GM21576 (cell line): ENCODE measurements around the gene CD300A.

ENCODE experiments used
- ATAC-seq: cut with Tn5 transposase; IDR thresholded peaks from one replicate; pipeline ENCODE4 v1.9.1; 2021; ENCODE audit warnings: mild to moderate bottlenecking, moderate library complexity; ENCODE audit not compliant: unreplicated experiment

CD300A gene

GRCh38 chr17:74454197-74455024 is 12.0 kb upstream of the CD300A start:
- peak; percentile 84 for ATAC-seq

- no peak for ATAC-seq
Measured at GRCh38 chr17:74455025-74455545, 11.3 kb upstream of the CD300A start.

GRCh38 chr17:74455821-74456220 is 10.6 kb upstream of the CD300A start:
- ATAC-seq: no peak

- ATAC-seq: no peak
Measured at GRCh38 chr17:74457146-74457819, 9.2 kb upstream of the CD300A start.

DNA sequence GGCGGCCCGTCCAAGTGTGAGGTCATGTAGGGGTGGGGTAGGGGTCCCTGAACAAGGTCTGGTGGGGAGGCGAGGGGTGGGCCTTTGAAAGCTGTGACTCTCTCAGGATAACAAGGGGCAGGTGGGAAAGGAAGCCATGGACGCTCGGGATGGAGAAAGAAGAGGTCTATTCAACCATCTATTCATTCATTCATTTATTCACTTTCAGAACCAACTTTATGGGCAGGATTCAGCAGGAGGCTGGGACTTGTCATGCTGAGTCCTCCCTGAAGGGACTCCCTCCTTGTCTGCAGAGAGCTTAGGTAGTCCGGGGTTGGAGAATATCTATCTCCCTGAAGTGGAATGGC is 8.6 kb upstream of the CD300A start:
- ATAC-seq: no peak

DNA sequence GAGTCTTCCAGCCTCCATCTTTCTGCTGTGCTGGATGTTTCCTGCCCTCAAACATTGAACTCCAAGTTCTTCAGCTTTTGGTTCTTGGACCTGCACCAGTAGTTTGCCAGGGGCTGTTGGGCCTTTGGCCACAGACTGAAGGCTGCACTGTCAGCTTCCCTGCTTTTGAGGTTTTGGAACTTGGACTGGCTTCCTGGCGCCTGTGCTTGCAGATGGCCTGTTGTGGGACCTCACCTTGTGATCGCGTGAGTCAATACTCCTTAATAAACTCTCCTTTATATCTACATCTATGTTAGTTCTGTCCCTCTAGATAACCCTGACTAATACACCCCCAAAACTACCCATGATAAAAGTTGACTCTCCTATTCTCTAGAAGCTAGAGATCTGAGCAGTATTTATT is 7.6 kb upstream of the CD300A start:
- no peak for ATAC-seq

DNA sequence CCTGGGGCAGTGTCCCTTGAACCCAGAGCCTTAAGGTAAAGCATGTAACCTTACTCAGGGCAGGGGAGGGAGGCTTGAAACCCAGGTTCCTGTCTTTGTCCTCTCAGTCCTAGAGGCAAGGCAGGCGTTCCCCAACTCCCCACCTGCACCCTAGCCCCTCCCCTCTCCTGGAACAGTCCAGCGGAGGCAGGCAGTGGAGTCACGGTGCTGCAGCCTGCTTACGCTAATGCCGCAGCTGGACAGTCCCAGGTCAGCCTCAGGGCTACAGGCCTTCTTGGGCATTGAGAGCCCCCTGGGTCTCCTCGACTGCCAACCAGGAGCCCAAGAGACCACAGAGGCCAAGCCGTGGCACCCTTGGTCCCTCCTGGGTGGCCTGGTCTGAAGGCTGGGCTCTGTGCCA is 6.8 kb upstream of the CD300A start:
- ATAC-seq: no peak

GRCh38 chr17:74460241-74460640 is 6.2 kb upstream of the CD300A start:
- ATAC-seq: no peak

GRCh38 chr17:74460996-74461395 is 5.4 kb upstream of the CD300A start:
- ATAC-seq: no peak

DNA sequence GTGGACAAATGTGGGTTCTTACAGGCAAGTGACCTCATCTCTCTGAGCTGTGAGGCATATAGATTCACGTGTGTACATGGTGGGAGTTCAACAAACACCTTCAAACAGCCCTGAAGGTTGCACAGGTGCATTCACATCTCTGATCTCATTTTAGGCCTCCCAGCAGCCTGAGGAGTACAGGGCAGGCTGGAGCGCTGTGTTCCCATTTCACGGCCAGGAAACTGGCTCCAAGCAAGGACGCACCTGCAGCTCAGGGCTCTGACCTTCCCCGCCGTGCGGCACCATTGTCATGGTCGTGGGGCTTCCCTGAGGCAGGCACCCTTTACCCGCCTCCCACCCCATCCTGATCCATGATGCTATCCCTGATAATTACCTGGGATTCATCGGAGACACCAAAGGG is 4.8 kb upstream of the CD300A start:
- no peak for ATAC-seq

DNA sequence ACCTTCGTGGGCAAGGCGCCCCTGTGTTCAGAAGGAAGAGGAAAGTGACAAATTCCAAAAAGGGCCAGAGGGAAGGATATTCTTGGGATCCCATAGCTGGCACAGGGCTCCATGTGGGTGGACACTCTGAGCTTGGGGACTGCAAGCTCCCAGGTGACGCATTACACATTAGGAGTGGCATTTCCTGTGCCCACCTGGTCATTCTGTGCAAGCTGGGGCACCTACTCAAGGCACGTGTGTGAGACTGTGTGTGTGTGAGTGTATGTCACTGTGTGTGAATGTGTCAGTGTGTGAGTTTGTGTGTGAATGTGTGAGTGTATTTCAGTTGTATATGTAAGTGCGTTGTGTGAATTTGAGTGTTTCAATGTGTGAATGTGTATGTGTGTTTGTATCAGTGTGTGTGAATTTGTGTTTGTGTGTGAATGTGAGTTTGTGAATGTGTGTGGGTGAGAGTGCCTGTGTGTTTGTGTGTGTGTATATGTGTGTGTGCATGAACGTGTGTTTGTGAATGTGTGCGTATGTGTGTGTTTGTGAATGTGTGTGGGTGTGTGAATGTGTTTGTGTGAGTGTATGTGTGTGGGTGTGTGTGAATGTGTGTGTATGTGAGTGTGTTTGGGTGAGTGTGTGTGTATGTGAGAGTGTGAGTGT is 1.6 kb upstream of the CD300A start:
- no peak for ATAC-seq

- no peak for ATAC-seq
Measured at GRCh38 chr17:74465378-74466110, 890 bp upstream of the CD300A start.

GRCh38 chr17:74466828-74467184 is 372 bp downstream of the CD300A start:
- no peak for ATAC-seq

DNA sequence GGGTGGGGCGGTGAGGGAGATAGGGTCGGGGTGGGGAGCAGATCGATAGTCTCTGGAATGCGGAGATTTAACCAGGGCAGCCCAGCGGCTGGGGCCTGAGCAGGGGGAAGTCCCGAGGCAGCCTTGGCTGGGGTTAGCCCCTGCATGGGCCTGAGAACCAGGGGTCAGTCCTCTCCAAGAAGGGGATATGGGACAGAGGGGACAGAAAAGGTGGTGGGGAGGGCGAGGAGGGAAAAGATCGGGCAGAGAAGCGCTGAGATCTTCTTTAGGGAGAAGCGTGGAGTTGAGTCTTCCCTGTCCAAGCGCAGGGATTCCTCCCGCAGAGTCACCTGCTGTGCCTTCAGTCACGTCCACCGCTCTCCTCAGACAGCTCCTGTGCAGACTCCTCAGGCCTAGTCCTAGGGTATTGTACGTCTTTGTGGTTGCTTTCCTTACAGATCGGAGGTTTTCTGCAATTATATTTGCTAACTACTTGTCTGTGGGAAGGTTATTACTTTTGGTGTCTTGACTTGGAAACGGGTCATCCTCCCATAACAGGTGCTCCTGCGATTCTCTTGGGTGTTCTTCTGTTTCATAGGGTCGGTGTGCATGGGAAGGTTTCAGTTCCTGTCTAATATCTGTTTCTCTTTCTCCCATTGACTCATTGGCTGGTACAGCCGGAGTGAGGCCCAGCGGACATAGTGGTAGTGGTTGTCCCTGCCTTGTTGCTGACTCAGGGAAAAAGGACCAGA is 952 bp downstream of the CD300A start:
- ATAC-seq: peak; percentile 57

- ATAC-seq: no peak
Measured at GRCh38 chr17:74471341-74471740, 4.9 kb downstream of the CD300A start.

GRCh38 chr17:74472890-74473289 is 6.5 kb downstream of the CD300A start:
- no peak for ATAC-seq

DNA sequence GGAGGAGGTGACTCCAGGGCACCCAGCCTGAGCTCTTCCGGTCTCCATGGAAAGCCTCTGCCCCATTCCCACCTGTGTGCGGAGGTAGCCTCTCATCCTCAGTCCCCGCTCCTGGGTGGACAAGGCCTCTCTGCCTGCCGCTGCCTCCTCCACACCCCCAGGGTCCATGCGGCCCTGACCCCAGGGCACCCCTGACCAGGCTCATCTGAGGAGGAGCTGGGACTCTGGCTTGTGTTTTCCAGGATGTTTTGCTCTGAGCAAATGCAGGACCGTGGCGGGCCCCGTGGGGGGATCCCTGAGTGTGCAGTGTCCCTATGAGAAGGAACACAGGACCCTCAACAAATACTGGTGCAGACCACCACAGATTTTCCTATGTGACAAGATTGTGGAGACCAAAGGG is 6.9 kb downstream of the CD300A start:
- no peak for ATAC-seq

DNA sequence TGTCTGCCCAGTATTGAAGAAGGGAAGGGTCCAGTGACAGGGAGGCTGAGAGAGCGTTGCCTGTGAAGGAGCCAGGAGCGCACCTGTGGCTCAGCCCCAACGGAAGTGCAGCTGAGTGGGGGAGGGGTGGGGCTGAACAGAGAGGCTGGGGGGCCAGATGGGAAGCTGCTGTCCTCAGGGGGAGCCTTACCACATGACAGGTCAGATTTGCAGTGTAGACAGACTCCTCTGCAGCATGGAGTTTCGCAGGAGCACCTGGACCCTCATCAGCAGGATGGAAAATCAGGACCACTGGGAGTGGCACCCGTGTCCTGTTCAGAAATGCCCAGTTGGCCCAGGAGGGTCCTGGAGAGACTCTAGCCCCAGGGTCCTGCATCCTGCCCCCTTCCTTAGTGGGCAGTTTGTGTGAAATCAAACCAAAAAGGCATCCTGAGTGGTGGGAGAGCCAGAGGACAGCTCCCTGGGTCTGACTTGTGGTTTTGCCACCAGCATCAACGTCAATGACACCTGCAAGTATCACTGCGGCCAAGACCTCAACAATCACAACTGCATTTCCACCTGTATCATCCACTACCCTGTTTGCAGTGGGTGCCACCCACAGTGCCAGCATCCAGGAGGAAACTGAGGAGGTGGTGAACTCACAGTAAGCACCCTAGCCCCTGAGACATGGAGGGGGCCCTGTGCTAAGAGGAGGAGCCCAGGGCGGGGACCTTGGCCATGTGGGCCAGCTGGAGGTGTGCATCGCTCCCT is 7.8 kb downstream of the CD300A start:
- ATAC-seq: no peak

GRCh38 chr17:74475189-74475588 is 8.8 kb downstream of the CD300A start:
- ATAC-seq: no peak

DNA sequence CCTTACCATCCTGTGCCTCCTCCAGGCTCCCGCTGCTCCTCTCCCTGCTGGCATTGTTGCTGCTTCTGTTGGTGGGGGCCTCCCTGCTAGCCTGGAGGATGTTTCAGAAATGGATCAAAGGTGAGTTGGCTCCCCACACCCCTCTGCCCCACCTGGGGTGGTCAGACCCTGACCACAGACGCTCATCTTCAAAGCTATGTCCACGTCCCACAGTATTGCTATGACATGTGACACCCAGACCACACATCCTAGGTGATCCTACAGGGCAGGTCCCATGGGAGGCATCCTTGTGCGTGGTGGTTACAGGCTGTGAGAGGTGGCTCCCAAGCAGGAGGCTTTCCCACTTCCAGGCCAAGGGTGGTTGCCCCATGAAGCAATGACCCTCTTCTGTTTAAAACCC is 11.0 kb downstream of the CD300A start:
- no peak for ATAC-seq
